Skeletal muscle tissue (tissue), 4 donors: Measurements from ENCODE around the gene ZNF592. TPM values are rescaled to one million over a fixed set of nuclear protein-coding genes. Genes with fewer than 3 reads are reported as not detected.
"Not testable (repeated sequence)": the region's sequence is repeated elsewhere in the genome, so short reads cannot be mapped to it uniquely, and the experiment has no call there.

Experiments
- H3K27ac ChIP-seq: one replicate; pipeline ENCODE4 v1.7.0; 2013; ENCODE audit warnings: mild to moderate bottlenecking, low read depth, low read length, inconsistent platforms
- H3K27me3 ChIP-seq, 3 donors: one replicate each; pipeline ENCODE4 v1.7.0; 2013; ENCODE audit warnings: low read length in 3 of 3; ENCODE audit not compliant: control insufficient read depth in 3 of 3, insufficient read depth in 3 of 3
- H3K36me3 ChIP-seq, 3 donors: one replicate each; pipeline ENCODE4 v1.7.0; 2013; ENCODE audit warnings: low read length in 3 of 3; ENCODE audit not compliant: control insufficient read depth in 3 of 3, insufficient read depth in 3 of 3
- H3K4me1 ChIP-seq, 3 donors: one replicate each; pipeline ENCODE4 v1.7.0; 2013; ENCODE audit warnings: low read length in 3 of 3, mild to moderate bottlenecking in 3 of 3; ENCODE audit not compliant: control insufficient read depth in 3 of 3, insufficient read depth in 3 of 3
- H3K4me3 ChIP-seq, 3 donors: one replicate each; pipeline ENCODE4 v1.7.0; 2013; ENCODE audit warnings: low read length in 3 of 3
- H3K9ac ChIP-seq, 3 donors: one replicate each; pipeline ENCODE4 v1.7.0; 2013; ENCODE audit warnings: low read length in 3 of 3, mild to moderate bottlenecking in 3 of 3, moderate library complexity in 2 of 3, low read depth in 1 of 3
- H3K9me3 ChIP-seq, 3 donors: one replicate each; pipeline ENCODE4 v1.7.0; 2013; ENCODE audit warnings: low read length in 3 of 3; ENCODE audit not compliant: control insufficient read depth in 3 of 3
- total RNA-seq: library from RNA; depleted of rRNA; stranded (reverse); fragments of >200 nt; gene quantifications from one replicate; pipeline ENCODE4 v1.2.3, GENCODE V29; 2014
- donor health status: Osteomylitis.

Gene ZNF592
- total RNA-seq, 1 donor from 2014 or later, result 6.3 TPM

DNA sequence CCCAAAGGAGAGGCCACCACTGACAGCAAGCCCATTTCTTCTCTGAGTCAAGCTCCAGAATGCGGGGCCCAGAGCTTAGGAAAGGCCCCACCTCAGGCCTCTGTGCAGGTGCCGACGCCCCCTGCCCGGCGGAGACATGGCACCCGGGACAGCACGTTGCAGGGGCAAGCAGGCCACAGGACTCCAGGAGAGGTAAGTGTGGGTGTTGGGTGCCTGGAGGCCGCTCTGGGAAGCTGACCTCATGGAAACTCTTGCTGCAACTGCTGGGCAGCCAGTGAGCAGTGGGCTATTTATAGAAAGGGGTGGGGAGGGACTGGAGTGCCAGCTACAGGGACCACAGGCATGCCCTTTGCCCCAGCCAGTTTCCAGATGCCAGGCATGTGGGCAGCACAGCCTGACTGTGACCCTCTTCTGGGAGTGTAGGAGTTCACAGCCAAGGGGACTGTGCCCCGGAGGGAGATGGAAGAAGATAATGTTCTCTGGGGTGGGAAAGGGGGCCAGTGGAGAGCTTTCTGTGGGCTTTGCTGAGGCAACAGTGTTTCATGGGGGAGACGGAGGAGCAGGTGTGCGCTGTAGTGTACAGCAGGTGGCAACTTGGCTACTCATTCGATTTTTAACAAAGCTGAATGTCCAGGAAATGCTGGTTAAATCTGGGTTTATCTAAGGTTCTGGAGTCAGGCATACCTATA is 92.5 kb downstream of the ZNF592 start:
- H3K4me1 ChIP-seq, result peaks cover 71 to 80% (median 75%) of the 10 kb centered on the region in 3 donors
- peak overlapping the region; percentile 100 for H3K27ac ChIP-seq
- H3K9ac ChIP-seq, result peak overlapping the region; percentile 63 to 92 (median 82)
- peak overlapping the region; percentile 59 to 64 (median 60) for H3K4me3 ChIP-seq
- no peaks in the 10 kb centered on the region for H3K9me3 ChIP-seq
- no peaks in the 10 kb centered on the region for H3K27me3 ChIP-seq
- peaks cover 23 to 33% (median 31%) of the 10 kb centered on the region in 3 donors for H3K36me3 ChIP-seq

DNA sequence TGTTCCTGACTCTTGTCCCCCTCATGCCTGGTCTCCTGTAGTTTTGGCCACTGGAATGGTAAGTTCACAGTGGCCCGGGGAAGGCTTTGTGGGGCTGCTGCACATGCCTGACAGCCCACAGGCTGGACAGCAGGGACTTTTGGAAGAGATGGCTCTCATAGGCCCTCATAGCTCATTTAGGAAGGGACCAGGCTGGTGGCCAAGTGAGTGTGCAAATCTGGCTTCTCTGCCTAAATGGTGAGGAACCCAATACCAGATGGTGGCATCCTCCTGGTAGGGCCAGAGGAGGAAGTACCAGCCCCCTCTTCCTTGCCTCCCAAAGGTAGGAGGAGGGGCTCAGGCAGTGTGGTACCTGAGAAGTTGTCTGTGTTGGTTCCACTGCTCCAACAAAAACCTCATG is 94.4 kb downstream of the ZNF592 start:
- Histone ChIP-seq H3K4me3 (peak overlapping the region in 1 of 3 donors; percentile 15), H3K36me3 (peaks cover 20 to 33% (median 26%) of the 10 kb centered on the region in 3 donors), H3K27me3 (no peaks in the 10 kb centered on the region), H3K27ac (peak overlapping the region; percentile 100), H3K9ac (peak overlapping the region in 2 of 3 donors; percentile 82 to 92), H3K9me3 (no peaks in the 10 kb centered on the region), H3K4me1 (peaks cover 52 to 61% (median 58%) of the 10 kb centered on the region in 3 donors)

DNA sequence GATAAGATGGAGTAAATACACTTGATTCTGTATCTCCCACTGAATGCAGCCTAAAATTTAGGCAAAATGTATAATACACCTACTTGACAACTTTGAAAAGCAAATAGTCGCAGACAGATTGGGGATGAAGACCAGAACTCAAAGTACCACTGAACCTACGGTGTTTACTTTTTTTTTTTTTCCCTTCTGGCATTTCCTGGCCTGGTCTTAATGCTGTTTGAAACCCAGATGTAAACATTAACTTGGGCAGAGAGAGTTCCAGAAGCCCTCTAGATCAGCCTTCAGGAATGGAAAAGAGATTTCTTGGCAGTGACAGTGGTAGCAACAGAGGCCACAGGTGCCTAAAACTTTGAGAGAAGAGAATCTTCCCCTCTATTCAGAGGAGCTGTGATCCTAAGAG is 96.6 kb downstream of the ZNF592 start:
- H3K27ac ChIP-seq, result peak overlapping the region; percentile 57
- no peak overlapping the region for H3K4me3 ChIP-seq
- H3K4me1 ChIP-seq, result peaks cover 34 to 42% (median 39%) of the 10 kb centered on the region in 3 donors
- H3K27me3 ChIP-seq, result no peaks in the 10 kb centered on the region
- peaks cover 10 to 21% (median 18%) of the 10 kb centered on the region in 3 donors for H3K36me3 ChIP-seq
- peak overlapping the region in 1 of 3 donors; percentile 43 for H3K9ac ChIP-seq
- no peaks in the 10 kb centered on the region for H3K9me3 ChIP-seq

DNA sequence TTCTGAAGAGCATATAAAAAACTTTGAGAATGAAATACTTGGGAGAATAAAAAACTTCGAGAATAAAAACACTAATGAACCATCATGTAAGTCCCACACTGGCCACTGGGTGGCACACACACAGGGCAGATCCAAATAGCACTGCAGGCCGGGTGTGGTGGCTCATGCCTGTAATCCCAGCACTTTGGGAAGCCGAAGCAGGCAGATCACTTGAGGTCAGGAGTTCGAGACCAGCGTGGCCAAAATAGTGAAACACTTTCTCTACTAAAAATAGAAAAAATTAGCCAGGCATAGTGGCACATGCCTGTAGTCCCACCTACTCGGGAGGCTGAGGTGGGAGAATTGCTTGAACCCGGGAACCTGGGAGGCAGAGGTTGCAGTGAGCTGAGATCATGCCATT is 97.2 kb downstream of the ZNF592 start:
- H3K9me3 ChIP-seq, H3K9ac ChIP-seq, H3K27me3 ChIP-seq, H3K4me3 ChIP-seq: not testable (repeated sequence)
- Histone ChIP-seq H3K4me1 (peaks cover 27 to 35% (median 32%) of the 10 kb centered on the region in 3 donors), H3K27ac (peak overlapping the region; percentile 57), H3K36me3 (peaks cover 6 to 18% (median 18%) of the 10 kb centered on the region in 3 donors)

DNA sequence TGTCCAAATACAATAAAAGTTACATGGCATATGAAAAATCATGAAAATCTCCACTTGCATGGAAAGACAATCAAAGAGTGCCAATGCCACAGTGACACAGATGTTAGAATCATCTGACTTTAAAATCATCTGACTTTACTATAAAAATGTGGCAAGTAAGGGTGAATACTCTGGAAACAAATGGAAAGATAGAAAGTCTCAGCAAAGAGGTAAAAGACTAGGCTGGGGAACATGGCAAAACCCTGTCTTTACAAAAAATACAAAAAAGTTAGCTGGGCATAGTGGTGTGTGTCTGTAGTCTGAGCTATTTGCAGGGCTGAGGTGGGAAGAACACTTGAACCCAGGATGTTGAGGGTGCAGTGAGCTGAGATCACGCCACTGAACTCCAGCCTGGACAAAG is 97.9 kb downstream of the ZNF592 start:
- Histone ChIP-seq H3K27ac (peak overlapping the region; percentile 25), H3K9ac (no peak overlapping the region), H3K36me3 (peaks cover 5 to 18% (median 15%) of the 10 kb centered on the region in 3 donors), H3K9me3 (no peaks in the 10 kb centered on the region), H3K4me3 (no peak overlapping the region), H3K27me3 (no peaks in the 10 kb centered on the region), H3K4me1 (peaks cover 21 to 29% (median 26%) of the 10 kb centered on the region in 3 donors)

DNA sequence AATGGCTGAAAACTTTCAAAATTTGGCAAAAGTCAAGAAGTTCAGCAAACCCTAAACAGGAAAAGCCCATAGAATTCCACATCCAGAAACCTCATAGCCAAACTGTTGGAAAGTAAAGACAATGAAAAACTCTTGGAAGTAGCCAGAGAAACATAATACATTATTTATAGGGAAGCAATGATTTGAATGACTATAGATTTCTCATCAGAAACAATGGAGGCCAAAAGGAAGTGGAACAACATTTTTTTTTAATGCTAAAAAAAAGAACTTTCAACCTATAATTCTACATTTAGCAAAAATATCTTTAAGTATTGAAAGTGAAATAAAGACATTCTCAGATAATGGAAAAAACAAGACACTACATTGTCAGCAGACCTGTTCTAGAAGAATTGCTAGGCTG is 99.0 kb downstream of the ZNF592 start:
- no peak overlapping the region for H3K4me3 ChIP-seq
- no peak overlapping the region for H3K9ac ChIP-seq
- H3K4me1 ChIP-seq, result peaks cover 11 to 21% (median 14%) of the 10 kb centered on the region in 3 donors
- H3K36me3 ChIP-seq, result peaks cover 4 to 16% (median 13%) of the 10 kb centered on the region in 3 donors
- H3K27ac ChIP-seq, result no peak overlapping the region
- no peaks in the 10 kb centered on the region for H3K9me3 ChIP-seq
- H3K27me3 ChIP-seq, result no peaks in the 10 kb centered on the region

DNA sequence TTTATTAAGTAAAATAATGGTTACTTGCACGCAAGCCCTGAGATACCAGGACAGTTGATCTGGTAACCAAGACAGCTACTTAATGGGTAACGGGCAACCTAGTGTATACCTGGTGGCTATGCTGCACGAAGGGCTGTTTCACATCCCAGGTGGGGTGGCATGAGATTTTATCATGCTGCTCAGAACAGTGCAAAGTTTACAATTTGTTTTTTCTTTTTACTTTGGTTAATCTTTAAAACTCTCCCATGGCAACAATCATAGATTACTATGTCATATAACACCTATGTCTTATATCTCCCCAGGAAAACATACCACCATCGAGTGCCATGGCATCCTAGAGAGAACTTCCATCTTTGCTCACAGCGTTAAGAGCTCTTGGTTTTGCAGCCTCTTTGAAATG is 103.8 kb downstream of the ZNF592 start:
- H3K9ac ChIP-seq, result no peak overlapping the region
- no peak overlapping the region for H3K27ac ChIP-seq
- H3K27me3 ChIP-seq, result no peaks in the 10 kb centered on the region
- H3K4me3 ChIP-seq, result no peak overlapping the region
- H3K4me1 ChIP-seq, result peaks cover 8 to 29% (median 12%) of the 10 kb centered on the region in 3 donors
- no peaks in the 10 kb centered on the region for H3K9me3 ChIP-seq
- peaks cover 14 to 29% (median 21%) of the 10 kb centered on the region in 3 donors for H3K36me3 ChIP-seq

DNA sequence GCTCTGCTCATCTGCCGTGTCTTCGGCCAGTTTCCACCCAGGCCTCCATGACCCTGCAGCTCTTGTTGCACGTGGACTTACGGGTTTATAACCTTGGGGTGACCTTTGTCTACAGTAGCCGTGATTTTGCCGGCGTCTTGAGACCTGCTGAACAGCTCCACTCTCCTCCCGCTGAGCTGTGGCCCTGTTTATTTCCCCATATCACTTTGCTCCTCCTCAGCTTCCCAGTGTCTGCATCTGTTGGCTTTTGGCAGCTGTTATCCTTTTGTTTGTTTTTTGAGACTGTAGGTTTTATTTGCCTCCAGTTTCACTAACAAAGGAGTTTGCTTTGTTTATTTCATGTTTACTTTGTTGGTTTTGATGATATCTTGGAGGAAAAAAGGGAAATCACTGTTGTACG is 106.7 kb downstream of the ZNF592 start:
- no peaks in the 10 kb centered on the region for H3K27me3 ChIP-seq
- no peaks in the 10 kb centered on the region for H3K9me3 ChIP-seq
- H3K9ac ChIP-seq, result peak overlapping the region in 2 of 3 donors; percentile 4 to 55
- H3K36me3 ChIP-seq, result peaks cover 40 to 56% (median 49%) of the 10 kb centered on the region in 3 donors
- peak overlapping the region; percentile 8 for H3K27ac ChIP-seq
- H3K4me1 ChIP-seq, result peaks cover 8 to 34% (median 19%) of the 10 kb centered on the region in 3 donors
- H3K4me3 ChIP-seq, result peak overlapping the region in 1 of 3 donors; percentile 41

DNA sequence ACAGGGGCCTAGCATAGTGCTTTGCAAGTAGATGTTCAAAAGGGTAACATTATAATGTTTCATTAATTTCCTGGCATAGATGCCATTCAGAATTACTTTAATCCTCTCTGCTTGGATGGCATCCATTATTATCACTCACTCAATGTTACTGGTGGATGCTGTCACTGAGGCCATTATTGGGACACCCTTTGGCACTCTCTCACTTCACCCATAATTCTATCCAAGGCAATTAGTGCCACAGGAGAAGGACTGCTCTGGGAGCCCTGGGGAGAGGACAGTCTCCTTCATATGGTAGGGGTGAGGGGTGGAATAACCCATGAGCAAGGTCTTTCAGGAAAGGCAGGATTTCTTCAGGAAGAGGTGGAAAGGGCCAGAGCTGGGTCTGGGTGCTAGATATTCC is 107.4 kb downstream of the ZNF592 start:
- H3K27me3 ChIP-seq, result no peaks in the 10 kb centered on the region
- H3K9me3 ChIP-seq, result no peaks in the 10 kb centered on the region
- no peak overlapping the region for H3K27ac ChIP-seq
- peaks cover 45 to 58% (median 53%) of the 10 kb centered on the region in 3 donors for H3K36me3 ChIP-seq
- peaks cover 8 to 34% (median 19%) of the 10 kb centered on the region in 3 donors for H3K4me1 ChIP-seq
- H3K9ac ChIP-seq, result no peak overlapping the region
- no peak overlapping the region for H3K4me3 ChIP-seq
